ENCODE data around the gene SECTM1. TPM values are rescaled to one million over a fixed set of nuclear protein-coding genes. Genes with fewer than 3 reads are reported as not detected.
A peak's percentile ranks its signal among the peaks of the same experiment; 100 is the strongest.
"Not testable (repeated sequence)": the region's sequence is repeated elsewhere in the genome, so short reads cannot be mapped to it uniquely, and the experiment has no call there.

SECTM1 gene
- total RNA-seq, 1 donor from 2014 or later, result 4.9 TPM

- DNase-seq (ENCODE audit: low spot score in 2 of 2) (no peak), FAIRE-seq (no peak)
Measured at GRCh38 chr17:82349287-82349701, 15.7 kb upstream of the SECTM1 start.

- FAIRE-seq, result no peak
Measured at GRCh38 chr17:82348866-82349265, 15.3 kb upstream of the SECTM1 start.

GRCh38 chr17:82348434-82348833, 14.9 kb upstream of the SECTM1 start:
- DNase-seq (ENCODE audit: low spot score in 2 of 2) (no peak), FAIRE-seq (no peak)

More at GRCh38 chr17:82348866-82349265, 15.3 kb upstream of the SECTM1 start:
- DNase-seq (ENCODE audit: low spot score in 2 of 2), result no peak

GRCh38 chr17:82347994-82348393, 14.4 kb upstream of the SECTM1 start:
- DNase-seq (ENCODE audit: low spot score in 2 of 2); FAIRE-seq: not testable (repeated sequence)

GRCh38 chr17:82346342-82347300, 13.1 kb upstream of the SECTM1 start:
- DNase-seq (ENCODE audit: low spot score in 2 of 2), result no peak
- no peak for FAIRE-seq

DNA sequence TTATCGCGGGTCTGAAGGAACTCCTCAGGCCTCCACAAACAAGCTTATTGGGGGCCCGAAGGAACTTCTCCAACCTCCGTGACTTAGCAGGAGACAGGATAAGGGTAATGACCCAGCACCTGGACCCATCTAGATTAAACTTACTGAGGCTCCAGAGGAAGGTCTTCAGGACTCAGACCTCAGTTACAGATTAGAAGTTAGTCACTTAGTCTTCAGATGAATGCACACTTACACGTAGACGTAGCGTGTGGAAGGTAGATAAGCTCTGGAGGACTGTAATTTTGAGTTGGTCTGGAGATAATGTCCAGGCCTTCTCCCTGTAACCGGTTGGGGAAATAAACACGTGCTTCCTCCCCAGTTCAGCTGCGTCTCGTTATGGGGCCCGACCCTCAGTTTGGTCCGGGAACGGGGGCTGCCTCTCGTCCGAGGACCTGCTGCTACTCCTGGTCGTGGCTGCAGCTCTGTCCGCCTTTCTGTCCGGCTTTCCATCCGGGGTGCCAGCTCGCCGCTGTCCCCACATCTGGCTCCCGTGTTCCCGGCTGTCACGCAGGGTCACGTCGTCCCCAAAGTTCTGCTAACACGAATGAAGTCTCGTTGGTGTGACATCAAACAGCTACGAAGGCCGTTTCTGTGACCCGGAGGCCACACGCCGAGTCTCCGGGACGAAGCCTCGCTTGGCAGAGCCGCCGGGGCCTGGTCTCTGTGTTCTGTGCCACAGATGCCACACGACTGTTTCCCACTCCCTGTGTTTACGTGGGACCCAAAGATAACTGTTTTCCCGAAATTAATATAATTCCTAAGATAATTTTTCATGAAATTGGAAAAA, 11.8 kb upstream of the SECTM1 start:
- DNase-seq (ENCODE audit: low spot score in 2 of 2) (no peak), FAIRE-seq (no peak)

DNA sequence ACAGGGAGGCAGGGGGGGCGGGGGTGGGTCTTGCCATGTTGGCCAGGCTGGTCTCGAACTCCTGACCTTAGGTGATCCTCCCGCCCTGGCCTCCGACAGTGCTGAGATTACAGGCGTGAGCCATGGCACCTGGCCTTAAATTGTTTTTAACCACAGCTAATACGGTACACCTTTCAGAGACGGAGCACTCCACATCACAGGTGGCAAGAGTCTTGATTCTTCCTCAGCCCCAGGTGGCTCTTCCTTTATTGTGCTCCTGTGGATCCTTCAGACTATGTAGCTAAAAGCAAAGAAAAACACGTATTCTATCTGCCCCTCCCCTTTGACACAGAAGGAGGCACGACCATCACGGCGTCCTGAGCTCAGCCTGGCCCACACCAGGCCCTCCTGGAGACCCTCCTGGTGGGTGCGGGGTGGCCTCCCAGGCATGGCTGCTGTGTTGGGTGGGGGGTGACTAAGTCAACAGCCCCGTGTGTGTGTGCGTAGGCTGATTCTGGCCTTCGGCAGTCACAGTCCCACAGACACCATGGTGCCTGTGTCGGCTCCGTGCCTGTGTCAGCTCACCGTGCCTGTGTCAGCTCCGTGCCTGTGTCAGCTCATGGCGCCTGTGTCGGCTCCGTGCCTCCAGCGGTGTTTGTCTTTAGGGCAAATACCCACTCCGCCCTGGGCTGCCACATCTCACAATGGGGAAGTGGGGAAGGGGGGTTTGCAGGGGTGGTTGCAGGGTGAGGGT, 10.8 kb upstream of the SECTM1 start:
- no peak for FAIRE-seq
- no peak for DNase-seq (ENCODE audit: low spot score in 2 of 2)

DNA sequence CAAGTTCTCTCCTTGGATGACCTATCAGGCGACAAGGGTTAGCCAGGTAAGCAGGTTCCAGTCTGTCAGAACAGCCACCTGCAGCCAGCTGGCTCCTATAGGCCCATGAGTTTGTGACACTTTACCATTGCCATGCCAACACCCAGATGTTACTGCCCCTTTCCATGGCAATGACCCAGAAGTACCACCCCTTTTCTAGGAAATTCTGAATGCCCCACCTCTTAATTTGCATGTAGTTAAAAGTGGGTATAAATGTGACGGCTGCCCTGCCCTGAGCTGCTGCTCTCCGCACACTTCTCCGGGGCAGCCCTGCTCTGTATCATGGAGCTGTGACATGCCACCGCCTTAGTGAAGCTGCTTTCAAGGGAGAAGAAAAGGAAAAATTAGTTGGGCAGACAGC, 10.0 kb upstream of the SECTM1 start:
- FAIRE-seq (no peak), DNase-seq (ENCODE audit: low spot score in 2 of 2) (no peak)

GRCh38 chr17:82342361-82343079, 9.0 kb upstream of the SECTM1 start:
- DNase-seq (ENCODE audit: low spot score in 2 of 2) (no peak), FAIRE-seq (no peak)

DNA sequence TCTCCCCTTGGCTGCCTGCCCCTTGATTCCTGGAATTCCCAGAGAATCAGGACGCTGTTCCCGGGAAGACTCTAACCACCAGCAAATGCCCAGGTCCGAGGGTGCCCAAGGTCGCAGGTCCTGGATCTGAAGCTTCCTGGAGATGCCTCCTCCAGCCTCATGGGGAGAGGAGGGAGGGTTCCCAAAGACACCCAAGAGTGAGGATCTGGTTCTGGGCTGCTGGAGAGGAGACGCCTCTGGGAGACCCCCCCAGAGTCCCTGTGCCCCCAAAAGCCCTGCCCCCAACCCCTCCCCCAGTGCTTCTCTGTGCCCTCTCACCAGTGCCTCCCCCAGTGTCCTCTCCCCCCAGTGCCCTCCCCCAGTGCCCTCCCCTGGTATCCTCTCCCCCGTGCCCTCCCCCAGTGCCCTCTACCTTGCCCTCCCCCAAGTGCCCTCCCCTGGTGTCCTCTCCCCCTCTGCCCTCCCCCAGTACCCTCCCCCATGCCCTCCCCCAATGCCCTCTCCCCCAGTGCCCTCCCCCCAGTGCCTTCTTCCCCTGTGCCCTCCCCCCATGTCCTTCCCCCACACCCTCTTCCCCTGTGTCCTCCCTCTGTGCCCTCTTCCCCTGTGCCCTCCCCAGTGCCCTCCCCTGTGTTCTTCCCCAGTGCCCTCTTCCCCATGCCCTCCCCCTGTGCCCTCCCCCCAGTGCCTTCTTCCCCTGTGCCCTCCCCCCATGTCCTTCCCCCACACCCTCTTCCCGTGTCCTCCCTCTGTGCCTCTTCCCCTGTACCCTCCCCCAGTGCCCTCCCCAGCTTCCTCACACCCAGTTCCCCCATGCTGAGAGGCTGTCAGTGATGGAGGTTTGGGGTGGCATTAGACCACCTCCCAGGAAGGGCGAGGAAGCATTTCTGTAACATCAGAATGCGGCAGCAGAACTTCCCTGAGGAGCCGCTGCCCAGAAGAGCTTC, 6.3 kb upstream of the SECTM1 start:
- DNase-seq (ENCODE audit: low spot score in 2 of 2) (no peak), FAIRE-seq (no peak)

- FAIRE-seq, result no peak
- DNase-seq (ENCODE audit: low spot score in 2 of 2), result peak in 1 of 2 donors; percentile 62
Measured at GRCh38 chr17:82338858-82339633, 5.5 kb upstream of the SECTM1 start.

GRCh38 chr17:82334622-82335394, 1.2 kb upstream of the SECTM1 start:
- FAIRE-seq (no peak), DNase-seq (ENCODE audit: low spot score in 2 of 2) (no peak)

DNA sequence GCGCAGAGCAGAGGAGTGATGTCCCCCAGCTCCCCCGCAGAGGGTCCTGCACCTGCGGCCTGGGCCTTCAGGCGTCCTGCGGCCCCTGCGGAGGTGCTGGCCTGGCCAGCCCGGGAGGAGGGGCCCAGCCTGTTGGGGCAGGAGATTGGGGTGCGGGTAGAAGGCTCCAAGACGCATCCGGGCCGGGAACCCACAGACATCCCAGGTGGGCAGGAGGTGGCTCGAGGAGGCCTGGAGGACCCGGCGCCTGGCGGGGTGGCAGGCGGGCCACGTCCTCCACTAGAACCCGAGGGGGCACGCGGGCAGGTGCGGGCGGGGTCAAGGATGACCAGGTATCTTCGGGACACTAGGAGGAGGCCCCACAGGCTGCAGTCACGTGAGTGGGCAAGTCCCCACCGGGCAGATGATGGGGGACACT, 647 bp upstream of the SECTM1 start:
- DNase-seq (ENCODE audit: low spot score in 2 of 2), result no peak
- FAIRE-seq, result no peak

DNA sequence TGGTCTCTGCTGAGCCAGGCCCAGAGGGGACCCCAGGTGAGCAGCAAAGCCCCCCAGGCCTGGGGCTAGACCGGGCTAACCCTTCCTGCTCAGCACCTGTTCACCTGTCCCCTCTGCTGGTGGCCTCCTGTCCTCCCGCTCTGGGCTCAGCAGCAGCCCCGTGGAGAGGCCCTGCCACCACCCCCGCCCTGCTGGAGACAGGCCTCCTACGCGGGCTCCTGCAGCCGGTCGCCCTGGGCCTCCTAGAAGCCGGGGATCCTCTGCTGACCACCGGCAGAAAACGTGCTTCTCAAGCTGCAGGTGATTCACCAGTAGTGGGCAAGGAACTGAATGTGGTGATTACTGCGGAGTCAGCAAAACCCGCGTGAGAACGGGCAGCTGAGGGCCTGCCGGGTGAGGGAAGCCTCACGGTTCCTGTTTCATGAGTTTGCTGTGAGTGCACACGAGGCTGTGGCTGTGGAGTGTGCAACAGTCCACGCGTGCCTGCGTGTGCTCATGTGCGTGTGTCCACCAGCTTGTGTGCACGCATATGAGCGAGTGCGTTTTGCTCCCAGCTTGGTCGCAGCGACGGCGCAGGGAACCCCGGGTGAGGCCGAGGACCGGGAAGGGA, 792 bp downstream of the SECTM1 start:
- peak in 1 of 2 donors; percentile 72 for DNase-seq (ENCODE audit: low spot score in 2 of 2)
- FAIRE-seq, result no peak

DNA sequence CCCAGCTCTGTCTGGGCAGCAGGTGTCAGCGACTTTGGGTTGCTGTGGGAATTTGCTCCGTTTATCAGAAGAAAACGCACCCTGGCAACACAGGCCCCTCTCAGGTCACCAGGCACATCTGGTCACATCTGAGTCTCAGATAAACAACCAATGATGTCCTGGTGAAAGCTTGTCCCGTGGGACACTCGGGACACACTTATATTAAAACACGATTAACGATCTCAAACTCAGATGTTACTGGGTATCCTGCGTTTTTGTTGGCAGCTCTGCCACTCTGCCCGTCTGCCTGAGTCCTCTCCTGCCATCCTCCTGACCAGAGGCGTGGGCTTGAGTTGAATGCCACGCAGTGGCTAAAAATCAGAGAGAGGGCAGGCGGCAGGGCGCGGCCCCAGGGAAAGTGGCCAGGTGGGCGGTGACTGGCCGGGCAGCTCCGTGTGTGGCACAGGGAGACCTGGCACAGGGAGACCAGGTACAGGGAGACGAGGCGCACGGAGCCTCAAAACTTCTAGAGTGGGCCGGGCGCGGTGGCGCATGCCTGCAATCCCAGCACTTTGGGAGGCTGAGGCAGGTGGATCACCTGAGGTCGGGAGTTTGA, 2.1 kb downstream of the SECTM1 start:
- FAIRE-seq (no peak), DNase-seq (ENCODE audit: low spot score in 2 of 2) (no peak)

All from frontal cortex (tissue), 4 donors.